K562 (cell line): ENCODE measurements around the gene IPO11. TPM values are rescaled to one million over a fixed set of nuclear protein-coding genes. Genes with fewer than 3 reads are reported as not detected.

Experiments used
- AFF1 ChIP-seq, 2 experiments: fragments of 450-650 bp; IDR thresholded peaks; 2 replicates each; pipeline ENCODE4 v1.6.1; 2018; ENCODE audit warnings: mild to moderate bottlenecking in 2 of 2, low read depth in 1 of 2; ENCODE audit not compliant: partially characterized antibody in 2 of 2
- ATF1 ChIP-seq, 2 experiments: fragments of 450-650 bp in 1 of 2; IDR thresholded peaks; 2 replicates each; pipeline ENCODE4 v1.6.1; 2016; ENCODE audit warnings: missing compliant biosample characterization in 1 of 2, missing genetic modification characterization in 1 of 2
- CREM ChIP-seq: IDR thresholded peaks from 2 replicates; pipeline ENCODE4 v1.6.1; 2014; ENCODE audit warnings: antibody characterized with exemption, low read depth
- GATAD2A ChIP-seq: fragments of 450-650 bp; IDR thresholded peaks from 2 replicates; pipeline ENCODE4 v1.6.1; 2017
- HES1 ChIP-seq: fragments of 450-650 bp; IDR thresholded peaks from 2 replicates; pipeline ENCODE4 v1.6.1; 2016; ENCODE audit warnings: low read depth, mild to moderate bottlenecking, moderate library complexity
- KLF10 ChIP-seq: fragments of 250-450 bp; sonication (Bioruptor Pico); IDR thresholded peaks from 2 replicates; pipeline ENCODE4 v1.6.1; 2021; ENCODE audit warnings: matching md5 sums
- KLF16 ChIP-seq: IDR thresholded peaks from 2 replicates; pipeline ENCODE4 v1.6.1; 2016; ENCODE audit warnings: antibody characterized with exemption
- PBX2 ChIP-seq, 2 experiments: IDR thresholded peaks in 1 of 2; conservative IDR thresholded peaks in 1 of 2; 2 replicates each; pipeline ENCODE4 v1.6.1; 2016; ENCODE audit warnings: low read depth in 2 of 2, mild to moderate bottlenecking in 1 of 2, missing compliant biosample characterization in 1 of 2, missing genetic modification characterization in 1 of 2, moderate library complexity in 1 of 2
- PHB2 ChIP-seq: fragments of 450-650 bp; IDR thresholded peaks from 2 replicates; pipeline ENCODE4 v1.6.1; 2017; ENCODE audit warnings: low read depth
- POLR2AphosphoS2 ChIP-seq: IDR thresholded peaks from 2 replicates; pipeline ENCODE4 v1.6.1; 2012; ENCODE audit warnings: low read length, improper control_type of control experiment
- PREB ChIP-seq: sonication (generic); formaldehyde crosslinking; IDR thresholded peaks from 2 replicates; pipeline ENCODE4 v1.8.1; 2023; ENCODE audit warnings: mild to moderate bottlenecking, missing genetic modification reagents
- RBM25 ChIP-seq: fragments of 200-400 bp; formaldehyde crosslinking; IDR thresholded peaks from 2 replicates; pipeline ENCODE4 v1.6.1; 2018; ENCODE audit warnings: low read length, low read depth, moderate library complexity; ENCODE audit not compliant: severe bottlenecking
- SMAD1 ChIP-seq: fragments of 150-350 bp; IDR thresholded peaks from 2 replicates; pipeline ENCODE4 v1.6.1; 2014; ENCODE audit warnings: low read length, low read depth; ENCODE audit not compliant: partially characterized antibody
- SMAD2 ChIP-seq: fragments of 150-350 bp; IDR thresholded peaks from 2 replicates; pipeline ENCODE4 v1.6.1; 2014; ENCODE audit warnings: low read depth, mild to moderate bottlenecking, low read length
- TAF9B ChIP-seq: fragments of 450-650 bp; IDR thresholded peaks from 2 replicates; pipeline ENCODE4 v1.6.1; 2018; ENCODE audit warnings: mild to moderate bottlenecking; ENCODE audit not compliant: partially characterized antibody
- THRAP3 ChIP-seq: fragments of 450-650 bp; IDR thresholded peaks from 2 replicates; pipeline ENCODE4 v1.6.1; 2016; ENCODE audit warnings: mild to moderate bottlenecking, inconsistent platforms, borderline replicate concordance
- ZNF263 ChIP-seq: sonication (generic); formaldehyde crosslinking; IDR thresholded peaks from 2 replicates; pipeline ENCODE4 v1.8.0; 2022; ENCODE audit warnings: mild to moderate bottlenecking, missing genetic modification reagents, borderline replicate concordance
- ZNF277 ChIP-seq: fragments of 250-450 bp; sonication (Bioruptor Pico); IDR thresholded peaks from 2 replicates; pipeline ENCODE4 v1.8.0; 2022; ENCODE audit warnings: inconsistent platforms, mild to moderate bottlenecking, moderate library complexity, borderline replicate concordance
- polyA plus RNA-seq, 8 experiments: library from polyadenylated mRNA; depleted of rRNA in 4 of 8; stranded (reverse) in 5 of 8; unstranded in 3 of 8; fragments of >200 nt; fragmentation: Nextera tagmentation in 2 of 8; fragmentation: Illumina TruSeq in 1 of 8; extraction: Ambion mirVana in 2 of 8; extraction: Trizol in 1 of 8; gene quantifications; 2 replicates each; pipeline versions ENCODE4 v1.2.1 to v1.2.3, GENCODE V29; 2011 to 2014; ENCODE audit warnings: inconsistent platforms in 1 of 8, missing spikeins in 1 of 8
- total RNA-seq, 7 experiments: library from RNA; depleted of rRNA in 6 of 7; stranded (reverse); fragments of >200 nt in 6 of 7; fragmentation: Illumina TruSeq in 2 of 7; extraction: Trizol in 2 of 7; gene quantifications; 2 replicates each; pipeline versions ENCODE4 v1.2.1 to v1.2.3, GENCODE V29; 2011 to 2021; ENCODE audit warnings: low replicate concordance in 1 of 7

The IPO11 gene
- total and polyA plus RNA-seq, 9 of the 15 experiments (the other 6 are each of a cell fraction or from before 2014, with no cell fraction given): 38.7 to 96.0 (median 70.9) TPM

GRCh38 chr5:62421414-62421813, 8.9 kb downstream of the IPO11 start (continued):
- TF ChIP-seq AFF1 (IDR thresholded peaks at IDR 0.05; ENCODE audit: low read depth in 1 of 2, partially characterized antibody in 2 of 2) (peak in 1 of 2 experiments; percentile 56), THRAP3 (no peak), CREM (peak; percentile 39; the same call in 1 of the 2 replicates), GATAD2A (no peak), ZNF277 (CRISPR knock-in tag) (no peak), KLF10 (CRISPR knock-in tag) (no peak), PBX2 (CRISPR knock-in tag; IDR thresholded peaks at IDR 0.05; ENCODE audit: low read depth) (no peak), PBX2 (tag; conservative IDR thresholded peaks at IDR 0.05; ENCODE audit: low read depth) (peak; percentile 57; the same call in 1 of the 2 replicates), PREB (CRISPR knock-in tag) (no peak), ZNF263 (CRISPR knock-in tag) (no peak), TAF9B (no peak), ATF1 (CRISPR knock-in tag; IDR thresholded peaks at IDR 0.05) (no peak), ATF1 (tag; IDR thresholded peaks at IDR 0.05) (peak; percentile 36; the same call in 1 of the 2 replicates), RBM25 (no peak), SMAD2 (no peak), SMAD1 (no peak), POLR2AphosphoS2 (no peak), PHB2 (no peak), KLF16 (peak; percentile 32; the same call in 1 of the 2 replicates), HES1 (no peak)
